ENCODE data around the gene KSR2.

- TF ChIP-seq STAG1 (CRISPR knock-in tag; IDR thresholded peaks at IDR 0.05) (no peak), MYC (CRISPR knock-in tag; IDR thresholded peaks at IDR 0.05; ENCODE audit: borderline replicate concordance) (no peak), SUZ12 (IDR thresholded peaks at IDR 0.05; ENCODE audit: low read depth, low read length) (no peak), REL (CRISPR knock-in tag; conservative IDR thresholded peaks at IDR 0.05) (no peak), EZH2 (conservative IDR thresholded peaks at IDR 0.05; ENCODE audit: low read depth, low read length) (no peak), ZNF567 (CRISPR knock-in tag; IDR thresholded peaks at IDR 0.05; ENCODE audit: borderline replicate concordance) (no peak), ZNF598 (CRISPR knock-in tag; IDR thresholded peaks at IDR 0.05; ENCODE audit: borderline replicate concordance) (no peak), YY1 (IDR thresholded peaks at IDR 0.05; ENCODE audit: insufficient read depth, insufficient replicate concordance, low read depth, low read length) (no peak), NFYB (CRISPR knock-in tag; IDR thresholded peaks at IDR 0.05) (no peak), SALL1 (CRISPR knock-in tag; IDR thresholded peaks at IDR 0.05) (no peak), CREB1 (IDR thresholded peaks at IDR 0.05) (no peak), CREB1 (CRISPR knock-in tag; IDR thresholded peaks at IDR 0.05) (no peak), GATAD1 (CRISPR knock-in tag; IDR thresholded peaks at IDR 0.05) (no peak)
These were observed 60.4 kb downstream of the KSR2 start for GRCh38 chr12:117908411-117908810.

Measured in HepG2 (cell line).